Gastrocnemius medialis (tissue), 4 donors: Measurements from ENCODE around the gene COL27A1.

Source experiments
- POLR2A ChIP-seq, 2 donors: fragments of 450-650 bp; IDR thresholded peaks; one replicate each; pipeline ENCODE4 v1.6.1; 2017; ENCODE audit warnings: antibody characterized with exemption in 2 of 2, mild to moderate bottlenecking in 2 of 2, moderate library complexity in 2 of 2
- TF ChIP-seq, protein P1 (sequence below), 5 experiments: fragments of 450-650 bp in 3 of 5; fragments of 200-600 bp in 2 of 5; sonication (generic) in 2 of 5; IDR thresholded peaks in 4 of 5; conservative IDR thresholded peaks in 1 of 5; 1 replicate in 4 of 5; 2 replicates in 1 of 5; pipeline ENCODE4 v1.5.1; 2016 to 2019; ENCODE audit warnings: antibody characterized with exemption in 5 of 5, mild to moderate bottlenecking in 3 of 5, moderate library complexity in 3 of 5

GRCh38 chr9:114252394-114252793 lies 97.1 kb downstream of the COL27A1 start:
- TF ChIP-seq, protein P1, sequence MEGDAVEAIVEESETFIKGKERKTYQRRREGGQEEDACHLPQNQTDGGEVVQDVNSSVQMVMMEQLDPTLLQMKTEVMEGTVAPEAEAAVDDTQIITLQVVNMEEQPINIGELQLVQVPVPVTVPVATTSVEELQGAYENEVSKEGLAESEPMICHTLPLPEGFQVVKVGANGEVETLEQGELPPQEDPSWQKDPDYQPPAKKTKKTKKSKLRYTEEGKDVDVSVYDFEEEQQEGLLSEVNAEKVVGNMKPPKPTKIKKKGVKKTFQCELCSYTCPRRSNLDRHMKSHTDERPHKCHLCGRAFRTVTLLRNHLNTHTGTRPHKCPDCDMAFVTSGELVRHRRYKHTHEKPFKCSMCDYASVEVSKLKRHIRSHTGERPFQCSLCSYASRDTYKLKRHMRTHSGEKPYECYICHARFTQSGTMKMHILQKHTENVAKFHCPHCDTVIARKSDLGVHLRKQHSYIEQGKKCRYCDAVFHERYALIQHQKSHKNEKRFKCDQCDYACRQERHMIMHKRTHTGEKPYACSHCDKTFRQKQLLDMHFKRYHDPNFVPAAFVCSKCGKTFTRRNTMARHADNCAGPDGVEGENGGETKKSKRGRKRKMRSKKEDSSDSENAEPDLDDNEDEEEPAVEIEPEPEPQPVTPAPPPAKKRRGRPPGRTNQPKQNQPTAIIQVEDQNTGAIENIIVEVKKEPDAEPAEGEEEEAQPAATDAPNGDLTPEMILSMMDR (IDR thresholded peaks at IDR 0.05 in 4 of 5, conservative IDR thresholded peaks at IDR 0.05 in 1 of 5): no peak
- no peak for TF ChIP-seq POLR2A (IDR thresholded peaks at IDR 0.05)
